ENCODE results near the gene TMEM106B.
"Not testable (repeated sequence)": the region's sequence is repeated elsewhere in the genome, so short reads cannot be mapped to it uniquely, and the experiment has no call there.

The TMEM106B gene

GRCh38 chr7:12211054-12211710 is at the start of gene TMEM106B:
Gene TMEM106B (plus strand): TSS chr7:12211294. CDS start chr7:12214811, 3,517 bp downstream.
- peak; percentile 93 to 96 for DNase-seq (ENCODE audit: extremely low read depth in 1 of 2, low read depth in 1 of 2)

- DNase-seq (ENCODE audit: extremely low read depth in 1 of 2, low read depth in 1 of 2): no peak
Observed at GRCh38 chr7:12162415-12163113, 48.5 kb upstream of the TMEM106B start.

- DNase-seq (ENCODE audit: extremely low read depth in 1 of 2, low read depth in 1 of 2): not testable (repeated sequence)
Observed at GRCh38 chr7:12168065-12168464, 43.0 kb upstream of the TMEM106B start.

- DNase-seq (ENCODE audit: extremely low read depth in 1 of 2, low read depth in 1 of 2): peak in 1 of 2 donors; percentile 12
Observed at GRCh38 chr7:12169981-12170820, 40.9 kb upstream of the TMEM106B start.

GRCh38 chr7:12173671-12174070 is 37.4 kb upstream of the TMEM106B start:
- DNase-seq (ENCODE audit: extremely low read depth in 1 of 2, low read depth in 1 of 2): no peak

- DNase-seq (ENCODE audit: extremely low read depth in 1 of 2, low read depth in 1 of 2): no peak
Observed at GRCh38 chr7:12174931-12175330, 36.2 kb upstream of the TMEM106B start.

GRCh38 chr7:12178317-12178716 is 32.8 kb upstream of the TMEM106B start:
- DNase-seq (ENCODE audit: extremely low read depth in 1 of 2, low read depth in 1 of 2): no peak

- DNase-seq (ENCODE audit: extremely low read depth in 1 of 2, low read depth in 1 of 2): no peak
Observed at GRCh38 chr7:12194426-12194825, 16.7 kb upstream of the TMEM106B start.

- no peak for DNase-seq (ENCODE audit: extremely low read depth in 1 of 2, low read depth in 1 of 2)
Observed at GRCh38 chr7:12196386-12196785, 14.7 kb upstream of the TMEM106B start.

GRCh38 chr7:12199363-12199762 is 11.7 kb upstream of the TMEM106B start:
- no peak for DNase-seq (ENCODE audit: extremely low read depth in 1 of 2, low read depth in 1 of 2)

- no peak for DNase-seq (ENCODE audit: extremely low read depth in 1 of 2, low read depth in 1 of 2)
Observed at GRCh38 chr7:12207046-12207445, 4.0 kb upstream of the TMEM106B start.

GRCh38 chr7:12209221-12209620 is 1.9 kb upstream of the TMEM106B start:
- DNase-seq (ENCODE audit: extremely low read depth in 1 of 2, low read depth in 1 of 2): no peak

GRCh38 chr7:12210179-12211053 is 678 bp upstream of the TMEM106B start:
- DNase-seq (ENCODE audit: extremely low read depth in 1 of 2, low read depth in 1 of 2): no peak

- DNase-seq (ENCODE audit: extremely low read depth in 1 of 2, low read depth in 1 of 2): no peak
Observed at GRCh38 chr7:12211711-12212485, 804 bp downstream of the TMEM106B start.

- DNase-seq (ENCODE audit: extremely low read depth in 1 of 2, low read depth in 1 of 2): no peak
Observed at GRCh38 chr7:12217311-12217710, 6.2 kb downstream of the TMEM106B start.

- no peak for DNase-seq (ENCODE audit: extremely low read depth in 1 of 2, low read depth in 1 of 2)
Observed at GRCh38 chr7:12220389-12221046, 9.4 kb downstream of the TMEM106B start.

GRCh38 chr7:12221414-12221813 is 10.3 kb downstream of the TMEM106B start:
- no peak for DNase-seq (ENCODE audit: extremely low read depth in 1 of 2, low read depth in 1 of 2)

- DNase-seq (ENCODE audit: extremely low read depth in 1 of 2, low read depth in 1 of 2): no peak
Observed at GRCh38 chr7:12222889-12223579, 11.9 kb downstream of the TMEM106B start.

GRCh38 chr7:12225017-12225416 is 13.9 kb downstream of the TMEM106B start:
- DNase-seq (ENCODE audit: extremely low read depth in 1 of 2, low read depth in 1 of 2): not testable (repeated sequence)

Measured in activated CD8-positive, alpha-beta memory T cell treated with anti-CD3 and anti-CD28 coated beads for 1 hour (primary cell).